ENCODE results near the gene CDC42SE2.
"Not testable (repeated sequence)": the region's sequence is repeated elsewhere in the genome, so short reads cannot be mapped to it uniquely, and the experiment has no call there.

CDC42SE2 gene

GRCh38 chr5:131228646-131229045 is 35.2 kb upstream of the CDC42SE2 start:
- Histone ChIP-seq H3K4me3 (ENCODE audit: low read length) (no peak overlapping the region), H3K27me3 (ENCODE audit: insufficient read depth, low read length) (no peaks in the 10 kb centered on the region), H3K9me3 (ENCODE audit: low read length) (no peaks in the 10 kb centered on the region), H2AFZ (ENCODE audit: low read depth, low read length) (no peak overlapping the region), H3K36me3 (ENCODE audit: insufficient read depth, low read length) (no peaks in the 10 kb centered on the region), H3K4me1 (ENCODE audit: insufficient read depth, low read length) (no peaks in the 10 kb centered on the region)

GRCh38 chr5:131229623-131230022 is 34.2 kb upstream of the CDC42SE2 start:
- no peaks in the 10 kb centered on the region for H3K27me3 ChIP-seq (ENCODE audit: insufficient read depth, low read length)
- H3K4me1 ChIP-seq (ENCODE audit: insufficient read depth, low read length), result no peaks in the 10 kb centered on the region
- no peak overlapping the region for H3K4me3 ChIP-seq (ENCODE audit: low read length)
- no peak overlapping the region for H2AFZ ChIP-seq (ENCODE audit: low read depth, low read length)
- H3K36me3 ChIP-seq (ENCODE audit: insufficient read depth, low read length), result no peaks in the 10 kb centered on the region
- no peaks in the 10 kb centered on the region for H3K9me3 ChIP-seq (ENCODE audit: low read length)

GRCh38 chr5:131230406-131230805 is 33.4 kb upstream of the CDC42SE2 start:
- H3K27me3 ChIP-seq (ENCODE audit: insufficient read depth, low read length), result no peaks in the 10 kb centered on the region
- no peaks in the 10 kb centered on the region for H3K9me3 ChIP-seq (ENCODE audit: low read length)
- H3K4me3 ChIP-seq (ENCODE audit: low read length), result no peak overlapping the region

GRCh38 chr5:131239686-131240085 is 24.2 kb upstream of the CDC42SE2 start:
- Histone ChIP-seq H3K4me1 (ENCODE audit: insufficient read depth, low read length) (no peaks in the 10 kb centered on the region), H3K9me3 (ENCODE audit: low read length) (no peaks in the 10 kb centered on the region), H3K27me3 (ENCODE audit: insufficient read depth, low read length) (no peaks in the 10 kb centered on the region), H3K4me3 (ENCODE audit: low read length) (no peak overlapping the region), H3K36me3 (ENCODE audit: insufficient read depth, low read length) (no peaks in the 10 kb centered on the region), H2AFZ (ENCODE audit: low read depth, low read length) (no peak overlapping the region)

More at GRCh38 chr5:131230406-131230805, 33.4 kb upstream of the CDC42SE2 start:
- Histone ChIP-seq H3K36me3 (ENCODE audit: insufficient read depth, low read length) (no peaks in the 10 kb centered on the region), H2AFZ (ENCODE audit: low read depth, low read length) (peak overlapping the region; percentile 74), H3K4me1 (ENCODE audit: insufficient read depth, low read length) (no peaks in the 10 kb centered on the region)

GRCh38 chr5:131242728-131243255 is 21.1 kb upstream of the CDC42SE2 start:
- H3K27me3 ChIP-seq (ENCODE audit: insufficient read depth, low read length), result no peaks in the 10 kb centered on the region
- H3K36me3 ChIP-seq (ENCODE audit: insufficient read depth, low read length), result no peaks in the 10 kb centered on the region
- H3K4me3 ChIP-seq (ENCODE audit: low read length), result no peak overlapping the region
- H2AFZ ChIP-seq (ENCODE audit: low read depth, low read length), result no peak overlapping the region
- no peaks in the 10 kb centered on the region for H3K4me1 ChIP-seq (ENCODE audit: insufficient read depth, low read length)
- H3K9me3 ChIP-seq (ENCODE audit: low read length), result no peaks in the 10 kb centered on the region

GRCh38 chr5:131245312-131245711 is 18.5 kb upstream of the CDC42SE2 start:
- H3K27me3 ChIP-seq (ENCODE audit: insufficient read depth, low read length), result no peaks in the 10 kb centered on the region
- no peak overlapping the region for H2AFZ ChIP-seq (ENCODE audit: low read depth, low read length)
- H3K9me3 ChIP-seq (ENCODE audit: low read length), result no peaks in the 10 kb centered on the region
- no peak overlapping the region for H3K4me3 ChIP-seq (ENCODE audit: low read length)
- H3K4me1 ChIP-seq (ENCODE audit: insufficient read depth, low read length), result no peaks in the 10 kb centered on the region
- H3K36me3 ChIP-seq (ENCODE audit: insufficient read depth, low read length), result no peaks in the 10 kb centered on the region

GRCh38 chr5:131245948-131246347 is 17.9 kb upstream of the CDC42SE2 start:
- no peak overlapping the region for H2AFZ ChIP-seq (ENCODE audit: low read depth, low read length)
- no peaks in the 10 kb centered on the region for H3K27me3 ChIP-seq (ENCODE audit: insufficient read depth, low read length)
- H3K36me3 ChIP-seq (ENCODE audit: insufficient read depth, low read length), result no peaks in the 10 kb centered on the region
- no peak overlapping the region for H3K4me3 ChIP-seq (ENCODE audit: low read length)
- no peaks in the 10 kb centered on the region for H3K4me1 ChIP-seq (ENCODE audit: insufficient read depth, low read length)
- no peaks in the 10 kb centered on the region for H3K9me3 ChIP-seq (ENCODE audit: low read length)

GRCh38 chr5:131246504-131246903 is 17.3 kb upstream of the CDC42SE2 start:
- Histone ChIP-seq H3K9me3 (ENCODE audit: low read length) (no peaks in the 10 kb centered on the region), H2AFZ (ENCODE audit: low read depth, low read length) (no peak overlapping the region), H3K27me3 (ENCODE audit: insufficient read depth, low read length) (no peaks in the 10 kb centered on the region), H3K4me1 (ENCODE audit: insufficient read depth, low read length) (no peaks in the 10 kb centered on the region), H3K4me3 (ENCODE audit: low read length) (no peak overlapping the region), H3K36me3 (ENCODE audit: insufficient read depth, low read length) (no peaks in the 10 kb centered on the region)

GRCh38 chr5:131250751-131251475 is 12.9 kb upstream of the CDC42SE2 start:
- H3K4me1 ChIP-seq (ENCODE audit: insufficient read depth, low read length), result no peaks in the 10 kb centered on the region
- H3K36me3 ChIP-seq (ENCODE audit: insufficient read depth, low read length), result no peaks in the 10 kb centered on the region
- H3K27me3 ChIP-seq (ENCODE audit: insufficient read depth, low read length), result no peaks in the 10 kb centered on the region
- H3K4me3 ChIP-seq (ENCODE audit: low read length), result no peak overlapping the region
- no peaks in the 10 kb centered on the region for H3K9me3 ChIP-seq (ENCODE audit: low read length)
- H2AFZ ChIP-seq (ENCODE audit: low read depth, low read length), result no peak overlapping the region

- H2AFZ ChIP-seq (ENCODE audit: low read depth, low read length), result no peak overlapping the region
- H3K27me3 ChIP-seq (ENCODE audit: insufficient read depth, low read length), result no peaks in the 10 kb centered on the region
- no peak overlapping the region for H3K4me3 ChIP-seq (ENCODE audit: low read length)
- H3K4me1 ChIP-seq (ENCODE audit: insufficient read depth, low read length), result no peaks in the 10 kb centered on the region
- no peaks in the 10 kb centered on the region for H3K9me3 ChIP-seq (ENCODE audit: low read length)
- no peaks in the 10 kb centered on the region for H3K36me3 ChIP-seq (ENCODE audit: insufficient read depth, low read length)
Observed at GRCh38 chr5:131252824-131253171, 11.1 kb upstream of the CDC42SE2 start.

GRCh38 chr5:131254025-131254424 is 9.8 kb upstream of the CDC42SE2 start:
- H3K9me3 ChIP-seq (ENCODE audit: low read length); H3K27me3 ChIP-seq (ENCODE audit: insufficient read depth, low read length); H3K36me3 ChIP-seq (ENCODE audit: insufficient read depth, low read length); H3K4me3 ChIP-seq (ENCODE audit: low read length); H2AFZ ChIP-seq (ENCODE audit: low read depth, low read length); H3K4me1 ChIP-seq (ENCODE audit: insufficient read depth, low read length): not testable (repeated sequence)

- Histone ChIP-seq H3K27me3 (ENCODE audit: insufficient read depth, low read length) (no peaks in the 10 kb centered on the region), H3K4me1 (ENCODE audit: insufficient read depth, low read length) (no peaks in the 10 kb centered on the region), H3K36me3 (ENCODE audit: insufficient read depth, low read length) (no peaks in the 10 kb centered on the region), H3K4me3 (ENCODE audit: low read length) (no peak overlapping the region), H3K9me3 (ENCODE audit: low read length) (no peaks in the 10 kb centered on the region), H2AFZ (ENCODE audit: low read depth, low read length) (no peak overlapping the region)
Observed at GRCh38 chr5:131254741-131255140, 9.1 kb upstream of the CDC42SE2 start.

- Histone ChIP-seq H3K27me3 (ENCODE audit: insufficient read depth, low read length) (no peaks in the 10 kb centered on the region), H3K4me1 (ENCODE audit: insufficient read depth, low read length) (no peaks in the 10 kb centered on the region), H3K4me3 (ENCODE audit: low read length) (no peak overlapping the region), H3K9me3 (ENCODE audit: low read length) (no peaks in the 10 kb centered on the region), H2AFZ (ENCODE audit: low read depth, low read length) (no peak overlapping the region), H3K36me3 (ENCODE audit: insufficient read depth, low read length) (no peaks in the 10 kb centered on the region)
Observed at GRCh38 chr5:131256507-131256823, 7.4 kb upstream of the CDC42SE2 start.

GRCh38 chr5:131258733-131259132 is 5.1 kb upstream of the CDC42SE2 start:
- H3K4me3 ChIP-seq (ENCODE audit: low read length), result no peak overlapping the region
- H3K36me3 ChIP-seq (ENCODE audit: insufficient read depth, low read length), result no peaks in the 10 kb centered on the region
- H3K4me1 ChIP-seq (ENCODE audit: insufficient read depth, low read length), result peaks cover 6% of the 10 kb centered on the region
- H2AFZ ChIP-seq (ENCODE audit: low read depth, low read length), result no peak overlapping the region
- no peaks in the 10 kb centered on the region for H3K9me3 ChIP-seq (ENCODE audit: low read length)
- H3K27me3 ChIP-seq (ENCODE audit: insufficient read depth, low read length), result no peaks in the 10 kb centered on the region
